CD8-positive, alpha-beta memory T cell (primary cell): ENCODE results near the gene SMURF2. TPM values are rescaled to one million over a fixed set of nuclear protein-coding genes. Genes with fewer than 3 reads are reported as not detected.
A peak's percentile ranks its signal among the peaks of the same experiment; 100 is the strongest.
"Not testable (repeated sequence)": the region's sequence is repeated elsewhere in the genome, so short reads cannot be mapped to it uniquely, and the experiment has no call there.

Experiments
- CTCF ChIA-PET: fragments of 350-600 bp; sonication (Branson Sonifier 250); formaldehyde crosslinking; loops from one replicate; lab custom pipeline; 2021; ENCODE audit warnings: antibody characterized with exemption; lab: Charles Lee
- POLR2A ChIA-PET: fragments of 350-600 bp; sonication (Branson Sonifier 250); formaldehyde crosslinking; loops from one replicate; lab custom pipeline; 2021; ENCODE audit warnings: antibody characterized with exemption; lab: Charles Lee
- DNase-seq, 5 donors: peaks; one replicate each; pipeline versions ENCODE4 v3.0.0 to v3.0.0-alpha.2; 2020 to 2022; ENCODE audit warnings: mixed read lengths in 1 of 5
- H3K27ac ChIP-seq: one replicate; pipeline ENCODE4 v1.7.0; 2013; ENCODE audit warnings: low read depth, mild to moderate bottlenecking, low read length, moderate library complexity
- H3K27me3 ChIP-seq: 2 replicates; pipeline ENCODE4 v1.7.0; 2013; ENCODE audit warnings: low read length, mild to moderate bottlenecking; ENCODE audit not compliant: insufficient read depth, poor library complexity, severe bottlenecking
- H3K36me3 ChIP-seq: 2 replicates; pipeline ENCODE4 v1.7.0; 2013; ENCODE audit warnings: mild to moderate bottlenecking, low read length, moderate library complexity; ENCODE audit not compliant: insufficient read depth
- H3K4me1 ChIP-seq: 2 replicates; pipeline ENCODE4 v1.7.0; 2013; ENCODE audit warnings: mild to moderate bottlenecking, low read length, moderate library complexity; ENCODE audit not compliant: insufficient read depth
- H3K4me3 ChIP-seq: 2 replicates; pipeline ENCODE4 v1.7.0; 2013; ENCODE audit warnings: mild to moderate bottlenecking, low read length
- H3K9me3 ChIP-seq: 2 replicates; pipeline ENCODE4 v1.7.0; 2013; ENCODE audit warnings: mild to moderate bottlenecking, low read length
- H3K27ac Mint-ChIP-seq, 8 donors: one replicate each; pipeline ENCODE4 v1.8.0; 2020 to 2021; ENCODE audit warnings: mixed read lengths in 8 of 8, mild to moderate bottlenecking in 6 of 8, inconsistent platforms in 3 of 8, moderate library complexity in 3 of 8
- H3K27me3 Mint-ChIP-seq, 2 donors: one replicate each; pipeline ENCODE4 v1.8.0; 2020 to 2021; ENCODE audit warnings: mixed read lengths in 2 of 2, mild to moderate bottlenecking in 1 of 2, moderate library complexity in 1 of 2
- H3K36me3 Mint-ChIP-seq, 3 donors: one replicate each; pipeline ENCODE4 v1.8.0; 2020 to 2021; ENCODE audit warnings: mixed read lengths in 3 of 3, inconsistent platforms in 1 of 3, mild to moderate bottlenecking in 1 of 3
- H3K4me1 Mint-ChIP-seq, 3 donors: one replicate each; pipeline ENCODE4 v1.8.0; 2020 to 2021; ENCODE audit warnings: mixed read lengths in 3 of 3, inconsistent platforms in 1 of 3, mild to moderate bottlenecking in 1 of 3
- H3K4me3 Mint-ChIP-seq, 7 donors: one replicate each; pipeline ENCODE4 v1.8.0; 2020 to 2021; ENCODE audit warnings: mixed read lengths in 7 of 7, mild to moderate bottlenecking in 6 of 7, moderate library complexity in 4 of 7, inconsistent platforms in 2 of 7
- H3K9me3 Mint-ChIP-seq, 5 donors: one replicate each; pipeline ENCODE4 v1.8.0; 2020 to 2022; ENCODE audit warnings: mixed read lengths in 5 of 5, mild to moderate bottlenecking in 3 of 5, moderate library complexity in 2 of 5, inconsistent platforms in 1 of 5
- polyA plus RNA-seq: library from polyadenylated mRNA; unstranded; fragments of 300-500 nt; fragmentation: Illumina TruSeq; gene quantifications from one replicate; pipeline ENCODE4 v1.2.3, GENCODE V29; 2021
- total RNA-seq, 2 experiments: library from RNA; stranded (reverse); gene quantifications; one replicate each; pipeline ENCODE4 v1.2.3, GENCODE V29; 2021

SMURF2 gene
- total and polyA plus RNA-seq, 3 experiments from 2014 or later = 7.8 to 19.0 (median 18.9) TPM

DNA sequence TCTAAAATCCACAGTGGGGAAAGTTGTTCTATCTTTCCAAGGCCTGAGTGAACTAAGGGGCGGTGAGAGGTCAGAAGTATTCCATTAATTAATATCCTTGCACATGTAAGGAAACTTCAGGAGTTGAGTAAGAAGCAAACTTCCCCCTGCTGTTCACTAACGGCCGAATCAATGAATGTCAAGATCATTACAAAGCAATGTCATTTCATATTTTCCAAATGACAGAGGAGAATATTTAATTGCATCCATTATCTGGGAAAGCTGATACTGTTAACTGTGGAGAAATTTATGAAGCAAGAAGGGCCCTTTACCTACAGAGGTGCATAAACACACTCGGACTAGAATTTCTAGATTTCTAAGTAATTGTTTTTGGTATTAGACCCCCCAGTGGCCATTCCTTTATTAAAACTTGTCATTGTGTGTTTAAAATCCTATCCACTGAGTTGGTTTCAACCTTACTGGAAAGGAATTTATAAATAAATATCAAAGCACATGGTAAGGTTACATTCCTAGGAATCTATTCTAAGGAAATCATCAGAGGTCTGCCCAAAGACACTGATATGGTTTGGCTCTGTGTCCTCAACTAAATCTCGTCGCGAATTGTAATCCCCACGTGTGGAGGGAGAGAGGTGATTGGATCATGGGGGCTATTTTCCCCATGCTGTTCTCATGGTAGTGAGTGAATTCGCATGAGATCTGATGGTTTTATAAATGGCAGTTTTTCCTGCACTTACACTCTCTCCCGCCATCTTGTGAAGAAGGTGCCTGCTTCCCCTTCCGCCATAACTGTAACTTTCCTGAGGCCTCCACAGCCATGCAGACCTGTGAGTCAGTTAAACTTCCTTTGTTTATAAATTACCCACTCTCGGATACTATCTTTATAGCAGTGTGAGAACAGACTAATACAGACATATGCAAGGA, 20.4 kb upstream of the SMURF2 start:
- H3K4me1 ChIP-seq = no peaks in the 10 kb centered on the region
- H3K27me3 ChIP-seq = no peaks in the 10 kb centered on the region
- H3K36me3 Mint-ChIP-seq = no peaks in the 10 kb centered on the region
- ChIA-PET CTCF (no interaction called here), POLR2A (no interaction called here)
- DNase-seq = no peak
- no peaks in the 10 kb centered on the region for H3K9me3 Mint-ChIP-seq
- no peak overlapping the region for H3K4me3 Mint-ChIP-seq
- no peak overlapping the region for H3K27ac Mint-ChIP-seq
- H3K36me3 ChIP-seq = no peaks in the 10 kb centered on the region
- H3K4me1 Mint-ChIP-seq = no peaks in the 10 kb centered on the region
- no peaks in the 10 kb centered on the region for H3K27me3 Mint-ChIP-seq
- H3K27ac ChIP-seq = no peak overlapping the region
- H3K9me3 ChIP-seq = no peaks in the 10 kb centered on the region
- no peak overlapping the region for H3K4me3 ChIP-seq

DNA sequence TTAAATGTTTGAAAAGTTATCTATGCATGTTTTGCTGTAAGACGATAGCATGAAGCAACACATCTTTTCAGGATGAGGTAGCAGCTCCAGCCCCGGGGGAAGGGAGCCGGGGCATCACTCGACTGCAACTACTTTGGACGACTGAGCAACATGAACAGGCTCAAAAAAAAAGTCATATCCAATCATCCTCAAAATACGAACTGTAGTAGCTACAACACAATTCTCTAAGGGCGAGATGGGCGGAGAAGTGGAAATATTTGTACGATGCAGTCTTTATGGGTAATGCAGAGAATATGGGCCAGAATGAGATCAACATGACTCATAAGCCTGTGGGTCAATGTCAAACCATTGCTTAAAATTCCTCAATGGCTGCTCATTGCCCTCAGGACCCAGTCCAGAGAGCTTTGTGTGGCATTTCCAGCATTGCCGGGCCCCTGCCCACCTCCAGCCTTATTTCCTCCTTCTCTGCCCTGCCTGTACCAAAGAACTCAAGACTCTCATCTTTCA, 17.7 kb upstream of the SMURF2 start:
- no peaks in the 10 kb centered on the region for H3K36me3 ChIP-seq
- H3K9me3 Mint-ChIP-seq = no peaks in the 10 kb centered on the region
- no peaks in the 10 kb centered on the region for H3K27me3 Mint-ChIP-seq
- H3K4me3 ChIP-seq = no peak overlapping the region
- H3K27ac Mint-ChIP-seq = no peak overlapping the region
- H3K36me3 Mint-ChIP-seq = no peaks in the 10 kb centered on the region
- CTCF ChIA-PET = no interaction called here
- H3K27me3 ChIP-seq = no peaks in the 10 kb centered on the region
- H3K27ac ChIP-seq = no peak overlapping the region
- no peaks in the 10 kb centered on the region for H3K4me1 Mint-ChIP-seq
- H3K9me3 ChIP-seq = no peaks in the 10 kb centered on the region
- no peak for DNase-seq
- H3K4me1 ChIP-seq = no peaks in the 10 kb centered on the region
- H3K4me3 Mint-ChIP-seq = no peak overlapping the region
- POLR2A ChIA-PET = interaction anchor here (0.5 kb wide), 1 partner anchor 76 kb away, joined by 5 read pairs; no protein-coding TSS in a partner anchor

DNA sequence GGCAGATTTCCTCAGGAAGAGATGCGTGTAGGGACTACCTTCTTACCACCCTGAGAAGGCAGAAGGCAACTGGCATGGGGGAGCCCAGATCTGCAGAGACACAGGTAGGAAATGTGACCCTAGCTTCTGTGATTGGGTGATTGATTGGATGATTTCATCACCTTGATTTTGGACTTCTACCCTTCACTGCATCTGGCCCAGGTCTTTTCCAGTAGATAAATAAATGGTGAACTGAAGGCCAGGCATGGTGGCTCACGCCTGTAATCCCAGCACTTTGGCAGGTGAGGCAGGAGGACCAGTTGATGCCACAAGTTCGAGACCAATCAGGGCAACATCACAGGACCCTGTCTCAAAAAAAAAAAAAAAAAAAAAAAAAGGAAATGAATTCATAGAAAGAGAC, 14.7 kb upstream of the SMURF2 start:
- Mint-ChIP-seq H3K27ac (no peak overlapping the region), H3K36me3 (no peaks in the 10 kb centered on the region), H3K4me3 (no peak overlapping the region), H3K9me3 (no peaks in the 10 kb centered on the region), H3K4me1 (no peaks in the 10 kb centered on the region), H3K27me3 (no peaks in the 10 kb centered on the region)
- Histone ChIP-seq H3K27ac (no peak overlapping the region), H3K36me3 (no peaks in the 10 kb centered on the region), H3K9me3 (no peaks in the 10 kb centered on the region), H3K27me3 (no peaks in the 10 kb centered on the region), H3K4me3 (no peak overlapping the region), H3K4me1 (no peaks in the 10 kb centered on the region)
- POLR2A ChIA-PET = interaction anchor here (0.7 kb wide), 1 partner anchor 21 kb away, joined by 7 read pairs; no protein-coding TSS in a partner anchor
- no peak for DNase-seq
- CTCF ChIA-PET = no interaction called here

DNA sequence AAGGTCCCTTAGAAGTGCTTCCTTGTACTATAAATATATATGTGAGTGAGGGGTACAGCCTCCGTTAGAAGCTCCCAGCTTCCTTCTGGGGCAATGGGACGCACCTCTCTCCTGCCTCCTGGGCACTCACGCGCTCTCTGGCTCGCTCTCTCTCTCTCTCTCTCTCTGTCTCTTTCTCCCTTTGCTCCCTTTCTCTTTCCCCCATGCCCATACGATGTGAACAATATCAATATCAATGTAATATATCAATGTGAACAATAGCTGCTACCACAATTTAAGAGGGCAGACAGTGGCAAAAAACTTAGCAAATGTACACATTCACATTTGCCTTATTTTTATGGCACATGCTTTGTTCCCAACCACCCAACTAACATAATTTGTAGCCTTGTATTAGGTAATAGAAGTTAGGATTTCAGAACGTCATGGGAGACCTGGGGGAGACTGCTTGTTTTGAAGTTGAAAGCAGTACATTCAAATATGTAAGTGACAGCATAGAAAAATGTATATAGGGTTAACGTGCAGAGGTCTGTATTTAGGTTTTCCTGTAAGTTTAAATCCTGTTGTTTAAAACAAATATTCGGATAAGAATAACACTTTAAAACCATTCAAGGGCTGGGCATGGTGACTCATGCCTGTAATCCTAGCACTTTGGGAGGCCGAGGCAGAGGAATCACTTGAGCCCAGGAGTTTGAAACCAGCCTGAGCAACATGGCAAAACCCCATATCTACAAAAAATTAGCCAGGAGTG, 8.9 kb upstream of the SMURF2 start:
- H3K4me3 ChIP-seq, H3K4me3 Mint-ChIP-seq, H3K9me3 Mint-ChIP-seq, H3K9me3 ChIP-seq, H3K27me3 ChIP-seq, H3K36me3 Mint-ChIP-seq, H3K4me1 ChIP-seq, H3K4me1 Mint-ChIP-seq, POLR2A ChIA-PET, H3K27ac ChIP-seq, DNase-seq, H3K27ac Mint-ChIP-seq, H3K36me3 ChIP-seq, CTCF ChIA-PET, H3K27me3 Mint-ChIP-seq: not testable (repeated sequence)

DNA sequence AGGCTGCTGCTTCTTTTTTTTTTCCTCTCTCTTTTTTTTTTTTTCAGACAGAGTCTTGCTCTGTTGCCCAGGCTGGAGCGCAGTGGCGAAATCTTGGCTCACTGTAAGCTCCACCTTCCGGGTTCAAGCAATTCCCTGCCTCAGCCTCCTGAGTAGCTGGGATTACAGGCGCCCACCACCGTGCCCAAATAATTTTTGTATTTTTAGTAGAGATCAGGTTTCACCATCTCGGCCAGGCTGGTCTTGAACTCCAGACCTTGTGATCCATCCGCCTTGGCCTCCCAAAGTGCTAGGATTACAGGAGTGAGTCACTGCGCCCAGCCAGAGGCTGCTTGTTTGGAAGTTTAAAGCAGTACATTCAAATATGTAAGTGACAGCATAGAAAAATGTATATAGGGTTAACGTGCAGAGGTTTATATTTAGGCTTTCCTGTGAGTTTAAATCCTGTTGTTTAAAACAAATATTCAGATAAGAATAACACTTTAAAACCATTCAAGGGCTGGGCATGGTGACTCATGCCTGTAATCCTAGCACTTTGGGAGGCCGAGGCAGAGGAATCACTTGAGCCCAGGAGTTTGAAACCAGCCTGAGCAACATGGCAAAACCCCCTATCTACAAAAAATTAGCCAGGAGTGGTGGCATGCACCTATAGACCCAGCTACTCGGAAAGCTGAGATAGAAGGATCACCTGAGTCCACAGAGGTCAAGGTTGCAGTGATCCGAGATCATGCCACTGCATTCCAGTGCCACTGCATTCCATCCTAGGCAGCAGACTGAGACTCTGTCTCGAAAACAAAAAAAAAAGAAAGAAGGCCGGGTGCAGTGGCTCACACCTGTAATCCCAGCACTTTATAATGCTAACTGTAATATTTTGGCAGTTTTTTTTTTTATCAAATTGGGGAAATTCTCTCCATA, 6.0 kb upstream of the SMURF2 start:
- POLR2A ChIA-PET, DNase-seq, CTCF ChIA-PET: not testable (repeated sequence)

DNA sequence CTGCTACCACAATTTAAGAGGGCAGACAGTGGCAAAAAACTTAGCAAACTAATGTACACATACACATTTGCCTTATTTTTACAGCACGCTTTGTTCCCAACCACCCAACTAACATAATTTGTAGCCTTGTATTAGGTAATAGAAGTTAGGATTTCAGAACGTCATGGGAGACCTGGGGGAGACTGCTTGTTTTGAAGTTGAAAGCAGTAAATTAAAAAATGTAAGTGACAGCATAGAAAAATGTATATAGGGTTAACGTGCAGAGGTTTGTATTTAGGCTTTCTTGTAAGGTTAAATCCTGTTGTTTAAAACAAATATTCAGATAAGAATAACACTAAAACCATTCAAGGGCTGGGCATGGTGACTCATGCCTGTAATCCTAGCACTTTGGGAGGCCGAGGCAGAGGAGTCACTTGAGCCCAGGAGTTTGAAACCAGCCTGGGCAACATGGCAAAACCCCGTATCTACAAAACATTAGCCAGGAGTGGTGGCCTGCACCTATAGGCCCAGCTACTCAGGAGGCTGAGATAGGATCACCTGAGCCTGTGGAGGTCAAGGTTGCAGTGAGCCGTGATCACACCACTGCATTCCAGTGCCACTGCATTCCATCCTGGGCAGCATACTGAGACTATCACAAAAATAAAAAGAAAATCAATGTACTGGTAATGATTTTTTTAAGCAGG, 2.3 kb upstream of the SMURF2 start:
- H3K27ac ChIP-seq, H3K9me3 Mint-ChIP-seq, POLR2A ChIA-PET, DNase-seq, CTCF ChIA-PET, H3K27me3 Mint-ChIP-seq, H3K4me3 ChIP-seq, H3K36me3 ChIP-seq, H3K9me3 ChIP-seq, H3K27me3 ChIP-seq: not testable (repeated sequence)
- peak overlapping the region in 2 of 7 donors; percentile 51 to 60 for H3K4me3 Mint-ChIP-seq
- H3K4me1 ChIP-seq = peaks cover 18% of the 10 kb centered on the region
- H3K27ac Mint-ChIP-seq = peak overlapping the region in 1 of 8 donors; percentile 58
- peaks cover 19 to 27% (median 26%) of the 10 kb centered on the region in 3 donors for H3K4me1 Mint-ChIP-seq
- peaks cover 0 to 14% (median 0%) of the 10 kb centered on the region in 3 donors for H3K36me3 Mint-ChIP-seq

More for the DNA sequence above, 6.0 kb upstream of the SMURF2 start:
- H3K27me3 ChIP-seq, H3K27ac ChIP-seq, H3K9me3 ChIP-seq, H3K9me3 Mint-ChIP-seq, H3K36me3 Mint-ChIP-seq, H3K36me3 ChIP-seq, H3K4me3 ChIP-seq, H3K27me3 Mint-ChIP-seq, H3K4me1 Mint-ChIP-seq, H3K4me3 Mint-ChIP-seq, H3K27ac Mint-ChIP-seq, H3K4me1 ChIP-seq: not testable (repeated sequence)

DNA sequence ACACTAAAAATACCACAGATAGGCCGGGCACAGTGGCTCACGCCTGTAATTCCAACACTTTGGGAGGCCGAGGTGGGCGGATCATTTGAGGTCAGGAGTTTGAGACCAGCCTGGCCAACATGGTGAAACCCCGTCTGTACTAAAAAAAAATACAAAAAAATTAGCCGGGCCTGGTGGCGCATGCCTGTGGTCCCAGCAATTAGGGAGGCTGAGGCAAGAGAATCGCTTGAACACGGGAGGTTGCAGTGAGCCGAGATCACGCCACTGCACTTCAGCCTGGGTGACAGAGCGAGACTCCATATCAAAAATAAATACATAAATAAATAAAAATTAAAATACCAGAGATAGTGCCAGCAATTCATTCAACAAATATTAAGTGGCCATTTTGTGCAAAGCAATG, 1.7 kb upstream of the SMURF2 start:
- H3K9me3 Mint-ChIP-seq, CTCF ChIA-PET, DNase-seq, H3K36me3 ChIP-seq, H3K4me3 ChIP-seq, H3K27me3 ChIP-seq, H3K27ac ChIP-seq, POLR2A ChIA-PET, H3K9me3 ChIP-seq, H3K27me3 Mint-ChIP-seq: not testable (repeated sequence)
- peaks cover 23 to 32% (median 32%) of the 10 kb centered on the region in 3 donors for H3K4me1 Mint-ChIP-seq
- peaks cover 20% of the 10 kb centered on the region for H3K4me1 ChIP-seq
- peaks cover 0 to 14% (median 0%) of the 10 kb centered on the region in 3 donors for H3K36me3 Mint-ChIP-seq
- H3K4me3 Mint-ChIP-seq = peak overlapping the region in 1 of 7 donors; percentile 60
- peak overlapping the region in 1 of 8 donors; percentile 58 for H3K27ac Mint-ChIP-seq
